Measurements from ENCODE around the gene TMEM163.

Gene TMEM163

DNA sequence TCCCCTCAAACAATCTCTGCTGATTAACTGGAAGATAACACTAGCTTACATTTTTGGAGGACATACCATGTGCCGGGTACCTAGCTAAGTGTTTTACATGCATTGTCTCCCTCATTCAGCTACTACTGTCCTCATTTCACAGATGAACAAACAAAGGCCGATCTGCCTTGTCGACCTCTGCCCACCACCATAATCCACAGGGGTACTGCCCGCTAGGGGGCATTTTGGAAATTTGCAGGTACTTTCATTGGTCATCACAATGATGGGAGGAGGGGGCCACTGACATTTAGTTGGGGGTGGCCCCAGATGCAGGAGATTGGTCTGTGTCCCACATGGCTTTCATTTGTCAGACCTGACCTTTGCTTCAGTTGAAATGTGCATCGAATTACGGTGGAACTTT is 3.9 kb upstream of the TMEM163 start:
- DNase-seq, result no peak

DNA sequence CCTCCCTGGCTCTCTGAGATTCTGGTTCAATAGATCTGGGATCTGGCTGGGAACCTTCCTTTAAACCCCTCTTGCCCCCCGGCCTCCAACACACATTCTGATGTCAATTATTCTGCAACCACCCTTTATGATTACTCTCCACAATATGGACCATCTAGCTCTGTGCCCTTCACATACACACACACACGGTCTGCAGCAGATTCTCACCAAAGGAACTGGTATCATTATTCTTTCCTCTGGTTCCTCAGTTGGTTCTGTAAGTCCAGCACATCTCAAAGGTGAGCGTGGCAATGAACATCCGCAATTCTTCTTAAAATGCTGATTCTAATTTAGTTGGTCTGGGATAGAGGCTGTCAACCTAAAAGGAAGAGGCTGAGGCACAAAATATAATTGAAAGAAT is 2.8 kb upstream of the TMEM163 start:
- no peak for DNase-seq

DNA sequence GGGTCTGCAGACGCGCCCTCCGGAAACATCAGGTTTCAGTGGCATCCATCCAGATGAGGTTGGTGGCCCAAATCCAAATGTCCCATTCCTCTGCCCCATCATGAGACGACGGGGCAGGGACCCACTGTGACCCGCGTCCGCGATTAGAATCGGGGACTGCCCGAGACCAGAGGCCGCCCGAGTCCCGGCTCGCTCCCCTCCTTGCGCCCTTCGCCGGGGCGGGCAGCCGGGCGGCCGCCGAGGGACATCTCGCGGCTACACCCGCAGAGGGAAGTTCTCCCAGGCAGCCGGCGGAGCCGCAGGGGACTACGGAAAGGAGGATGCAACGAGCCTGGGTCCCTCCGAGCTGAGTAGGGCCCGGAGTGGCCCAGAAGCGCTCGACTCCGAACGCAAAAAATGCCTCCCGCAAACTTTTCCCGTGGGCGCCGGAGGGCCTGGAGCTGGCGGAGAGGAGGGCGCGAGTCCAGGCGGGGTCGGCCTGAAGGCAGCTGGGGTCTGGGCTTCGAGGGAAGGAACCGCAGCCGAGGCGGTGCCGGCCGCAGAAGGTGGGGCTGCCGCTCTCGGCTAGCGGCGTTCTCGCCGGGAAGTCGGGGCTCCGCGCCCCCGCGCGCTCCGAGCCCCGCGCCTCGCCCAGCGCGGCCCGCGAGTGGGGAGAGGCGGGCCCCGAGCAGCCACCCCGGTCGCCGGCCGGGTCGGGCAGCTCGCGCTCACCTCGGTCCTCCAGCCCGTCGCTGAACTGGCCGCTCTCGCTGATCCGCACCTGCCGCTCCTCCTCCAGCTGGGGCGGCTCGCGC is 580 bp downstream of the TMEM163 start:
- no peak for DNase-seq

DNA sequence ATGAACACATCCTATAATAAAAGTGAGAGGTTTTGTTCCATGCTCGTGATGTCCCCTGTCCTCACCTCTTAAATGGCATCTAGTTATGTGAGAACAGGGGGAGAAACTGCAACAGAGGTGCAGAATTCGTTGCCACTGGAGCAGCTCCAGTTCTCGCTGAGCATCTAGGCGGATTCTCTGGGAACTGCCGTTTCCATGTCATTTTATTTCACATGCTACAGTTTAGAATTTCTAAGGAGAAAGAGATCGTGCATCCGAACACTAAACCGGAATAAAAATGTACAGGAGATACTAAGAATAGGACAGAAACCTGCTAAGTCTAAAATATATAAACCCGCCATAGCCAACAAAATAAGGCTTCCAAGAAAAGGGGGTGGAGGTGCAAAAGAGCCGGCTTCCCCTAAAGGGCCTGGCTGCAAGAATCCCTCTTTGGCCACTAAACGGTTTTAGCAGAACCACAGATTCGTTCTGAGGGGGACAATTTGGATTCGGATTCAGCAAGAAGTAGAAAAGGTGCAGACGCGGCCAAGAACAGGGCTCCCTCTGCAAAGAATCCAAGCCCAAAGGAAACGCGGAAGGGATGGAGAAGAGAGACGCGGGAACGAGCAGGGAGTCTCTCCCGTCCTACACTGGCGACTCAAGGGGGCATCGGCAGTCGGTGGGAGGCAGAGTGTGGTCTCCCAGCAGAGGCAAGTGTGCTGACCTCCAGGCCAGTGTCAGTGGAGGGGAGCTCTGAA is 1.3 kb downstream of the TMEM163 start:
- no peak for DNase-seq

DNA sequence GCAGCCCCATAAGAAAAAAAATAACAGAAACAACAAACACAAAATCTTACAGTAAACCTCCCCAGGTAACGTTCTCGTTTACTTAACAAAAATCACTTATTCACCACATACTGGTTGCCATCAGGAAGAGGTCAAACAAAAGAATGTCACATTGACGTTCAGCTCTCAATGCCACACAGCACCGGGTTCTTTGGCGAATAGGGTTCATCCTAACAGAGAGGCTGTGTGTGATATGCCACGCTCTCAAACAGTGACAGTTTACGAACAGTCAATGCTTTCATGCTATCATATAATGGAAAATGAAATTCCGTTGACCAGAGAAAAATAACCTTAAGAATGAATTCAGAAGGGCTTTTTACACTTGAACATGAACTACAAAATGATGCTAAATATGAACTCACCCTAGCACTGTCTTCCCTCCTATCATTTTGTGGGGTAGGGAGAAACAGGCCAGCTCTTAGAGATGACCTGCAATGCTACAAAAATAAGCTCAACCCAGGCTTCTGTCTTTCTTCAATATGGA is 2.0 kb downstream of the TMEM163 start:
- no peak for DNase-seq

DNA sequence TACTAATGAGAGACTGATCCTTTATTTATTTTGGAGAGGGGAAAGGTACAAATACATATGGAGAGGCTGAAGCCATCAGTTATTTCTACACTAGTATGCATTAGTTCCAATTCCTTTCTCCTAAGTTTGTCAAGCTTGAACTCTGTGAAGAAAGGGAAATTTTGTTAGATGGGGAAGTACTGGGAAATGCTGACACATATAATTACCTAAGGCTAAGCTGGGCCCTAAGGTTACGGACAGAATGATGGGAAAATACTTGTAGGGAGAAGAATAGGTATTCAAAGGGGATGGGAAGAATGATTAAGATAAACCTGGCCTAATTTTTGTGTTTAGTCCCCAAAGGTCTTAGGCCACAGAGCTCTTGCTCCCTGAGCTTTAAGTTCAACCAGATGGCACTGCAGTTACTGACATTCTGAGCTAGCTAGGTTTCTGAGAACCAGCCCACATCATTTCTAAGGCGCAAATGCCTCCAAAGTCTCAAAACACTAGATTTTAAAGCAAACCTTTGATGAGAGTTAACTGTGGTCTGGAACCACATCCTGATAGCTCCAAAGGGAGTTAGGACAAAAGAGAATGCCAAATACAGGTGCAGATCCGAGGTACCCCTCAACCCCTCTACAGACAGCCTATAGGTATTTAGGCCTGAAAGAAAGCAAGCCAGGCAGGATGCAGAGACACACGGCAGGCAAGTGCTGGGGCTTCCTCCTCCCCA is 2.7 kb downstream of the TMEM163 start:
- no peak for DNase-seq

DNA sequence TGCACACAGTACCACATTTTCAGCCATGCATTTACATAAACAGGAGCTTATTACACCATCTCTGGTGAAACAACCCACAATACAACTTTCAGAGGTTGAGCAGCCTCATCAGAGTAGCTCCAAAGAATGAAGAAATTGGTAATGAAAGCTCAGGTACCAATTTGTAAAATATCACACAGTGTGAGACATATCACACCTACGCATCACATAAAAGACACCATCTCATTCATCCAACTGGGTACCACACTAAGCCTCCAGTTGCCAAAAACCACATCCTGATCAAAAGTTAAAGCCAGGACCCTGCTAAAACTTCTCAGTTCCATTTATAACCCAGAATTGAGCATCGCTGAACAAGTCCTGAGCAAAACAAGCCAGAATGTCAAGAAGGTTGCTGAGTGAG is 4.6 kb downstream of the TMEM163 start:
- DNase-seq, result no peak

DNA sequence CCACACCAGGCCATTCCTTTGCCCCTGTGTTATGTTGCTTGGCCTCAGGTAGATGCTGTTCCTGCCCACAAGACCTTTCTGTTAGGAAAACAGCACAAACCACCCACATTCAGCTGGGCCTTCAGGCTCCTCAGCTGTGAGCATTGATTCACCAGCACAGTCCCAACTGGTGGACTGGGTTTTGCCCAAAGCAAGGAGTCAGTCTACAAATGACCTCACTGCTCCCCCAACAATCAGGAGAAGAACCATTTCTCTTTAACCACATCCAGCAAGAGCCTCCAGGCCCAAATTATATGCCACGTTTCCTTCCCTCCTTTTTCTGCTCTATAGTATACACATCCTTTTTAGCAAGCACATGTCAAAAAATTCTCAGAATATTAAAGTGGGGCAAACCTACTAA is 5.2 kb downstream of the TMEM163 start:
- DNase-seq, result no peak

DNA sequence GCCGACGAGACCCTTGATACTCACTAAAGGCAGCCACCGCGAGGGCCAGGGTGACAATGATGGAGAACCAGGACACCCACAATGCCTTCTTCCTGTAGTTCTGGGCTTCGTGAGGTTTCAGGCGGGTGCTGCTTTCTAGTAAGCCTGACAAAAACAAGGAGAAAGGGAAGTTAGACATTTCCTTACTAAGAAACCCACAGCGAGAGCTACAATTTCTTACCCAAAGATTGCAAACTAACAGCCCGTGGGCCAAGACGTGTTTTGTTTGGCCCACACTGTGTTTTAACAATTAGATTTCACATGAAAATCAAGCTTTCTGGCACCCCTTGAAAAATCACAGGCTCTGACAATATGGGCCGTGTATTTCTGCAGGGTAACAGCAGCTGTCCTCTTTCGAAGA is 5.6 kb downstream of the TMEM163 start:
- DNase-seq, result no peak

DNA sequence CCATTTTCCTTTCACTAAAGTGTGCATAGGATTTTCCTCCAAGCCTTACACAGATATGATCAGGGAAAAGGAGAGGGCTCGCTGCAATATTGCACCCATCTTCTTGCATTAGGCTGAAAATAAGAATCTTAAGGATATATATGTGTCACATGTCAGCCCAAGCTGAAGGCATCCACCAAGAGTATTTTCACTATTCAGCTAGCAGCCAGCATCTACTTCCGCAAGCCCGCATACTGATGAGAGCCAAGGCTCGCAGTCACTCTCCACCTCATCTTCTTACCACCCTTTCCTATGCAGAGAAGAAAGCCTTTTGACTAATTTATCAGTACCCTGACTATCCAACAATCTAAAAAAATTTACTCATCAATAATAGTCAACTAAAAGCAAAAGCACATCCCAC is 6.1 kb downstream of the TMEM163 start:
- no peak for DNase-seq

DNA sequence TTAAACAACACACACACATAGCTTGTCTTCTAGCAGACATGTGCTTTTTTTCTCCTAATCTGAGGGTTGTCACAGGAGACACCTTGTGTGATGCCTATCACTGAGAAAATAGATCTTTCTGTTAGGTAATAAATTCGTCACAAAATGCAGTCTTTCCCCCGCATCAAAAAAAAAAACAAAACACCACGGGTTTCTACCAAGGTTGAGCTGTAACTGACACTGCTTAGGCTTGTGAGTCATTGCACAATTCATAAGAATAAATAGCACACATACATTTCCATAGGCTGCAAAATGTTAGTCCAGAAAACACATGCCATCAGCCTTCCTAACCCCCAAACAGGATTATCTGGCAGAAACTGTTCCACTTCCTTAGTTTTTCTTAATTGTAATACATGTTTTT is 6.5 kb downstream of the TMEM163 start:
- no peak for DNase-seq

DNA sequence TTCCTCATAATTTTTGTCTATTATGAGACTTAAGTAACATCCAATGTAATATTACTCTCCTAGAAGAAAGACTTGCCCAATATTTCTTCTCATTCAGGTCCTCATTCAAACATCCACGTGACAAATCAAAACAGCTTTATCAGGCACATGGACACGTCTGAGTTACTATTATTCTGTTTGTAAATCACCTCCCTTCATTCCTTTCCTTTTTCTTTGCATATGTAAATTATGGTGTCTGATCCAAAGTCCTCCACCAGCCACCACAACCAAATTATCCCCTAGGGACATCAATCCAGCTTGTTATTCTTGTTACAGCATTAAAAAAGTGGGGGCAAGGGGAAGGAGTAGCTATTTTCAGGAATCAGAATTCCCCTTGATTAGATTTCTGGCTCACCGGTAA is 7.1 kb downstream of the TMEM163 start:
- no peak for DNase-seq

DNA sequence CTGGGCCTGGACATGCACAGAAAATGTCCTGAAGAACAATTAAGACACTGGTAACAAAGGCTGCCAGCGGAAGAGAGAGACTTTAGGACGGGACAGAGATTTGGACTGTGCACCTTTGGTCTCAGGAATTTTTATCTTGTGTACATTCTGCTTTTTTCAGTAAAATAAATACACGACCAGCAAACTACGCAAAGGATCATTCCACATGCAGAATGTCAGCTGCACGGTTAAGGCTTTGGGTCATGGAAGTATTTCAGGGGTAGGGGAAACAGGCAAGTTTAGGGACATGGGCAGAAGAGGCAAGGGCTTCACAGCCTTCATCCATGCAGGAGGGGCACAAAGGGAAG is 11.5 kb downstream of the TMEM163 start:
- no peak for DNase-seq

DNA sequence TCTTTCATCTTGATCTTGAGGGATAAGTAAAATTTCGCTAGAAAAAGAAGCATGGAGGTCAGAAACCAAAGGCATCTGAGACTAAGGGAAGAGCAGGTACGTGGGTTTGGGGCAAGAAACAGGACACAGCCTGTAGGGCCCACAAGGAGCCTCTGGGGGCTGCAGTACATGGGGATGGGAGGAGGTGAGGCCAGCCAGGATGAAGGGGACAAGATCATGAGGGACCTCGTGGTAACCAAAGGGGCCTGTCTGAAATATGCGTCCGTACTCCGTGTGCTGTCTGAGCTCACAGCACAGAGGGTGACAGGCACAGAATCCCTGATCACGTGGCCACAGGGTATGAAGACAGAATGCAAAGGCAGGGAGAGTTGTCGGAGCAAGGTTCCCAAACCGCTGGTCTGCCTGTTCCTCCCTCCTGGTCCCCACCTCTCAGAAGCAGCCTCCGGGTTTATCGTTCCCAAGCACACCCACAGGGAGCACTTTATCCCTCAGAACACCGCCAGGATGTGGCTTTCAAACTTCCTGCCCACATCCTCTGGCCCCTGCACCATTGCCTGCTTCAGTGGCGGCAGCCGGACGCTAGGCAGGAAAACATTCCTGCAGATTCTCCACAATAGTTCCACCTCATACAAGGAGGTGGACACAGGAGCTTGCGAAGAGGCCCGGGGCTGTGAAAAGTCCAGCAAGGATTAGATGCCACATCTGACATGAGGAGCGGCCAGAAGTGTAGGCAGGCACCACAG is 12.0 kb downstream of the TMEM163 start:
- no peak for DNase-seq

DNA sequence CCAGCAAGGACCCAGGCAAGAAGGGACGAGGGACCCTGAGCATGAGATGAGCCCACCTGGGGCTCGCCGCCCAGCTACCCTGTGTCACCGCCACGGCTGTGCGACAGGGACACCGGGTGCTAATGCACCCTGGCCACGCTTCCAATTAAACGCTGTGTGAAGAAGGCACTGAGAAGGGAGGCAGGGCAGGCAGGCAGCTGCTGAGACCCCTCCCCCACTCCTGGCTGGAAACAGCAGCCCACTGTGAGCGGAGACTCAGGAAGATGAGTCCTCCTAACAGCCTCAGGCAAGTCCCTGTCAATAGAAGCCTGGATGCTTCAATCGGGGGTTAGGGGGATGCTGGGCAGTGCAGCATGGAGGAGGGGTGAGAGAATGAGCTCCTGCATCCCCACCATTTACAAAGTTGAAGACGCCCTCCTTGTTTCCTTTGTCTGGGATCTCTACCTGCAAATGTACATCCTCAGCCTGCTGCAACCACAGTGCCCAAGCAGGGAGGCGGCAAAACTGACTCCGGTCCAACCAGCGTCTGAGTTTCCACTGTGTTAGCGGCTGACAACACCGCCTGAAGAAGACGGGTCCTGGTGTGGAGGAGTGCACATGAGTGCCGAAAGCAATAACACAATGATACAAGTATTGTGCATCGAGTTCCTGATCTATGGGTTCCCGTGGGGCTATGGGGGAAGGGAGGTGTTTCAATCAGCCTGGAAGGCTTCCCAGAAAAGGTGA is 12.8 kb downstream of the TMEM163 start:
- DNase-seq, result no peak

DNA sequence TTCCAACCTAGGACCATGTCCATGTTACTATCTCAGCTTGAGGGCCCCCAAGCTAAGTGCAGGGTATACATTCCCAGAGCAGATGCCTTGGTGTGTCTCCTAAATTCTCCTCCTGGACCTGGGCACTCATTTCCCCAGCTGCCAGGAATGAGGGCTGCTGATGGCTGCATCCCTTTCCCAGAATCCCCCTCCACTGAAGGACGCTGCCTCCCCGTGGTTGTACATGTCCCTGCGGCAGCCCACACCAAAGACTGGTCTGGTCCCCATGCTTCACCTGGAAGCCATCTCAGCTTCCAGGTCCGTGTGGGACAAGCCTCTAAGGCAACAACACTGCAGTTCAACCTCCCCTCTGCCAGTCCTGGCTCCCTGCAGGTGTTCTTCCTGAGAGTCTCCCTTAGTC is 14.6 kb downstream of the TMEM163 start:
- DNase-seq, result no peak

DNA sequence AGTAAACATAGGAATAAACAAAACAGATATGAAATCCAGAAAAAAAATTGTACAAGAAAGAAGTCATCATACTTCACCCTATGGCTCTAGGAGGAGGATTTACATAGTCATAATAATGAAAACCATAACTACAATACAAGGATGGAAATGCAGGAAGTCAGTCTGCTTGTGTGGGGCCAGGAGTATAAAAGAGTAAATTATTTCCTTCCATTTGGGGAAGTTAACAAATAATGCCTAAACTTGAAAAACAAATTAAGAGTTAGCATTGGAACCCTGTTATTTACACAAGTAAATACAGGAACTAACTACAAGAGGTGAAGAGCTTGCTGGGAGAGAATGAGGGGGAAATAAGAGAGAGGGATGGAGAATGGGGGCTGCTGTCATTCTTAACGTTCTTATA is 15.4 kb downstream of the TMEM163 start:
- no peak for DNase-seq

DNA sequence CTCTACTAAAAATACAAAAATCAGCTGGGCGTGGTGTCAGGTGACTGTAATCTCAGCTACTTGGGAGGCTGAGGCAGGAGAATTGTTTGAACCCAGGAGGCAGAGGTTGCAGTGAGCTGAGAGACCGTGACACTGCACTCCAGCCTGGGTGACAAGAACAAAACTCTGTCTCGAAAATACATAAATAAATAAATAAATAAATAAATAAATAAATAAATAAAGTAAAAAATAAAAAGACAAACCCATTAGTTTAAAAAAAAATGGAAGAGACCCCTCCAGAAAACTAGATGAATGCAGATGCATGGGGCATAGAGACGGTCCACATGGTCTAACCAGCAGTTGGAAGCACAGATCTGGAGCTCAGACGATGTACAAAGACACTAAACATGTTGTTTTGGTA is 18.1 kb downstream of the TMEM163 start:
- DNase-seq, result no peak

DNA sequence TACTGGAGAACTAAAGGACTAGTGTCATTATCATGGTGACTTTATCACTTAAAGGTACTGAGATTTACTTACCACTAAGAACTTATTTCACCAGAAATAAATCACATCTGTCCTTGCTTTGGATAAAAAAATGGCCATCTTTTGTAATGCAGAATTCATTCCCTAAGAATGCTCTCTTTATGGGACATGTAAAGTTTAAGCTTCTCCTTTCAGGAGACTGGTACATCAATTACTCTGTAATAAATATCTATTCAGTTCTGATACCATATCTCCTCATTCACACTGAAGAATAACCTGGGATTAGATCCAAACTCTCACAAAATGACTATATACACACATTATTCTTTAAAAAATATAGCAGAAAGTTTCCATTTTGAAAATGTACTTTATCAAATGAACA is 24.4 kb downstream of the TMEM163 start:
- DNase-seq, result no peak

DNA sequence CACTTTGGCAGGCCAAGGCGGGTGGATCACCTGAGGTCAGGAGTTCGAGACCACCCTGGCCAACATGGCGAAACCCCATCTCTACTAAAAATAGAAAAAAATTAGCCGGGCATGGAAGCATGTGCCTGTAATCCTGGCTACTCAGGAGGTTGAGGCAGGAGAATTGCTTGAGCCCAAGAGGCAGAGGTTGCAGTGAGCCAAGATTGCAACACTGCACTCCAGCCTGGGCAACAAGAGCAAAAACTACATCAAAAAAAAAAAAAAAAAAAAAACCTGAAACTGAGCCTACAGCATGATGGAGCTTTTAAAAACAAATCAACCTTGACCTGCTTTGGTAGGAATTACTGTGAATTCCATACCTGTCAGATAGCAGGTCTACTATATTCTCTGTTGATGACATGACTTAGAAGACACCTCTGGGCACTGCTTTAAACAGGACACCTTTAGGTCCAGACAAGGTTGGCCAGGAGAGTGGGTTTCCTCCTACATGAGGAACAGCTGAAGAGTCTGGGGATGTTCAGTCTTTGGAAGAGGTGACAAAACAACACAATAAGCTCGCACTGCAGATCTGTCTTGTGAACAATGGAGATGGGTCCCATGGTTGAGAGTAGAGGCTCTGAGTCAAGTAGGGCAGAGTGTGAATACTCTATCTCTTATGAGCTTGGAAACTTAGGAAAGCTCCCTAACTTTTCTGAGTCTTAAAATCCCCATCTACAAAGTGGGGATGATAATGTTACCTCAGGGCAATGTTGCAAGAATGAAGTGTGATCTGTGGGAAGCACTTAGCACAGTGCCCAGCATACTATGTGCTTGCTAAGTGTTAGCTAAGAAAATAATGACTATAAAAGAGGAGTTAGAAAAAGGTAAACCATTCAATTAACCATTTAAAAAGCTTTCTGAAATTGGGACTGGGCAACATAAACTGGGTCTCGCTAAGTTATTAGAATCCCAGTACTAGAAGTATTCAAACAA is 25.2 kb downstream of the TMEM163 start:
- DNase-seq, result no peak

DNA sequence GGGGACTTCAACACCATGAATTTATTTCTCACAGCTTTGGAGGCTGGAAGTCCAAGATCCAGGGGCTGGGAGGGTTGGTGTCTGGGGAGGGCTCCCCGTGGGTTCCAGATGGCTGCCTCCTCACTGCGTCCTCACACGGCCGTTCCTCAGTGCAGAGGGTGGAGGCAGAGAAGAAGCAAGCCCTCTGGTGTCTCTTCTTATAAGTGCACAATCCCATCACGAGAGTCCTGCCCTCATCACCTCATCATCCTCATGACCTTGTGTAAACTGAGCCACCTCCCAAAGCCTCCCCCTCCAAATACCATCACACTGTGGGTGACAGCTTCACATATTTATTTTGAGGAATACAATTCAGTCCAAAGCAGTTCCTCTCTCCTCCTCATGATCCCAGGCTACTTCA is 26.3 kb downstream of the TMEM163 start:
- DNase-seq, result no peak
